AG04450 (cell line): ENCODE results near the gene KCNK10. TPM values are rescaled to one million over a fixed set of nuclear protein-coding genes. Genes with fewer than 3 reads are reported as not detected.

ENCODE experiments used
- CTCF ChIA-PET: fragments of 300-600, 350-600 bp; formaldehyde crosslinking; extraction: SDS; loops from one replicate; lab custom pipeline; 2022; ENCODE audit warnings: antibody characterized with exemption, inconsistent platforms; lab: Charles Lee
- POLR2A ChIA-PET: fragments of 350-600 bp; formaldehyde crosslinking; extraction: SDS; loops from one replicate; lab custom pipeline; 2021; ENCODE audit warnings: antibody characterized with exemption, inconsistent platforms; lab: Yijun Ruan, JAX
- DNase-seq: peaks from one replicate; pipeline ENCODE4 v3.0.0-alpha.2; 2011; ENCODE audit warnings: low read depth, low spot score
- H3K27ac ChIP-seq: one replicate; pipeline ENCODE4 v1.5.1; 2012; ENCODE audit warnings: low read depth, low read length, control low read depth
- H3K27me3 ChIP-seq: one replicate; pipeline ENCODE4 v1.6.0; 2012; ENCODE audit warnings: low read length; ENCODE audit not compliant: control insufficient read depth, insufficient read depth
- H3K4me3 ChIP-seq: 2 replicates; pipeline ENCODE4 v1.5.1; 2011; ENCODE audit warnings: mild to moderate bottlenecking, low read depth, low read length, control low read depth
- H3K9me3 ChIP-seq: 2 replicates; pipeline ENCODE4 v1.5.1; 2012; ENCODE audit warnings: low read length; ENCODE audit not compliant: control insufficient read depth, insufficient read depth
- polyA plus RNA-seq: library from polyadenylated mRNA; depleted of rRNA; stranded (reverse); fragments of >200 nt; gene quantifications from 2 replicates; pipeline ENCODE4 v1.2.3, GENCODE V29; 2011
- TF ChIP-seq, protein P1 (sequence below): IDR thresholded peaks from 2 replicates; pipeline ENCODE4 v1.5.1; 2011; ENCODE audit warnings: low read depth, low read length, control low read depth, inconsistent platforms

KCNK10 gene
- polyA plus RNA-seq, 1 experiment, result not detected

DNA sequence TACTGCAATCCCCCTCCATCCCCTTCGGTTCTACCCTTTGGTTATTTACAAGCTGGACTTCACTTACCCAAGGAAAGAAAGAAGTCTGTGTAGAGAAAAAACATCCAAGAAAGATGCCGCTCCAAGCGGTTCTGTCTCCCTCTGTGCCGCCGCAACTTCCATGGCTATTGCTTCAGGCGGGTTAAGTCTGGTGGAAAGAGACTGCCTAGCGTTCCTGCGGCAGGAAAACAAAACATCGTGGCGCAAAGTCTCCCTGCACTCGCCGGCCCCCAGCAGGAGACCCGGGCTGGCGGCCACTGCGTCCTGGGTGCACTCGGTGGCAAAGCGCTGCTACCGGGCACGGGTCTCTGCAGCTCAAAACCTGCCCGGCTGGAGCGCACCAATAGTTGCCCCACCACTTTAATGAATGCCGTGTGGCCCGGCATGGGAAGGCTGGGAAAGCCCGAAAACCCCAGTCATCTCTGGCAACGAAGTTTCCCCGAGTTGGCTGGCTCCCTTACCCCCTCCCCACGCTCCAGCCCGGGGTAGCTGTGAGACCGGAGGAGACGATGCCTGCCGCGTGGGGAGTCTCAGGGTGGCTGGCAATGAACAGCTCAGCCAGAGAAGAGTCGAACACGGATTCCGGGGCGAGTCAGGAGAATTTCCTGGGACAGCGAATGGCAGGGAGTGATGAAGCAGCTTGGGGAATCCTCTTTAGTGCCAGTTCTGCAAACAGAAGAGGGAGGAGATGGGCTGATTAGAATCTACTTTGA is 3.5 kb upstream of the KCNK10 start:
- TF ChIP-seq, protein P1, sequence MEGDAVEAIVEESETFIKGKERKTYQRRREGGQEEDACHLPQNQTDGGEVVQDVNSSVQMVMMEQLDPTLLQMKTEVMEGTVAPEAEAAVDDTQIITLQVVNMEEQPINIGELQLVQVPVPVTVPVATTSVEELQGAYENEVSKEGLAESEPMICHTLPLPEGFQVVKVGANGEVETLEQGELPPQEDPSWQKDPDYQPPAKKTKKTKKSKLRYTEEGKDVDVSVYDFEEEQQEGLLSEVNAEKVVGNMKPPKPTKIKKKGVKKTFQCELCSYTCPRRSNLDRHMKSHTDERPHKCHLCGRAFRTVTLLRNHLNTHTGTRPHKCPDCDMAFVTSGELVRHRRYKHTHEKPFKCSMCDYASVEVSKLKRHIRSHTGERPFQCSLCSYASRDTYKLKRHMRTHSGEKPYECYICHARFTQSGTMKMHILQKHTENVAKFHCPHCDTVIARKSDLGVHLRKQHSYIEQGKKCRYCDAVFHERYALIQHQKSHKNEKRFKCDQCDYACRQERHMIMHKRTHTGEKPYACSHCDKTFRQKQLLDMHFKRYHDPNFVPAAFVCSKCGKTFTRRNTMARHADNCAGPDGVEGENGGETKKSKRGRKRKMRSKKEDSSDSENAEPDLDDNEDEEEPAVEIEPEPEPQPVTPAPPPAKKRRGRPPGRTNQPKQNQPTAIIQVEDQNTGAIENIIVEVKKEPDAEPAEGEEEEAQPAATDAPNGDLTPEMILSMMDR, result no peak
- POLR2A ChIA-PET, result no interaction called here
- Histone ChIP-seq H3K27me3 (peaks cover 51% of the 10 kb centered on the region), H3K9me3 (peaks cover 4% of the 10 kb centered on the region; the same call in 1 of the 2 replicates), H3K27ac (no peak overlapping the region), H3K4me3 (no peak overlapping the region)
- CTCF ChIA-PET, result no interaction called here
- no peak for DNase-seq

DNA sequence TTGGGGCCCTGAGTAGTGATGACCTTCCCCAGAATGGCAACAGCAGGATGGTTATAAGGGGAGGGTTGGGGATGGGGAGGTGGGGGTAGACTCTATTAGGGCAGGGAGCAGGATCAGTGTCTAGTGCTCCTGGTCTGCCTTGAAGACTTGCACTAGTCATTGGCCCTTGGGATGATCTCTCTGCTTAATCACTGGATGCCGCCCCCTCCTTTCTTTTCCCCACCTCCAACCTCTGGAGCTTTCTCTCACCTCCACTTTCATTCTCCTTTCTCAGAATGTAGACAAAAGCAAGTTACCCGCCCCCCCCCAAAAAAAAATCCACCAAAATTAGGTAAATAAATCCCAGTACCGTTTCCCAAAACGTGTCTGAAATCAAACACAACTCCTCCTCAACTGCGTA is 2.8 kb upstream of the KCNK10 start:
- peaks cover 51% of the 10 kb centered on the region for H3K27me3 ChIP-seq
- TF ChIP-seq, protein P1, result no peak
- POLR2A ChIA-PET, result no interaction called here
- H3K9me3 ChIP-seq, result peaks cover 4% of the 10 kb centered on the region; the same call in 1 of the 2 replicates
- DNase-seq, result no peak
- no peak overlapping the region for H3K27ac ChIP-seq
- H3K4me3 ChIP-seq, result no peak overlapping the region
- CTCF ChIA-PET, result interaction anchor here (0.6 kb wide), 1 partner anchor 24 kb away, joined by 4 read pairs; no protein-coding TSS in a partner anchor

DNA sequence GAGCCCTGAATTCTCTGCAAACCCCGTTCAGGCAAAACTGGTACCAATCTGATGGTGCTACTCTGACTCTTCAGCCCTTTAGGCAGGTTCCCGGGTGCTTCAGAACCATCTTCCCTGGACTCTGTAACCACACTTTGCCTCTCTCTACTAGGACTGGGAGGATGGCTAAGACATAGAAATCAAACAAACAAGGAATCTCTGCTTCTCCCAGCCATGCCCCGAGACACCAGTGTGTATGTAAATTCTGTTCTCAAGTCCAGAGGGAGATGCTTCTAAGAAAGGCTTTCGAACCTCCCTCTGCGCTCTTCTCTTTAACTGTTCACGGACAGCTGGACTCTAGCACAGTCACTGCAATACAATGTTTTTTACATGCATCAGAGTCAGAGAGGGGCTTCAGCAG is 1.9 kb upstream of the KCNK10 start:
- Histone ChIP-seq H3K27ac (no peak overlapping the region), H3K9me3 (peaks cover 4% of the 10 kb centered on the region; the same call in 1 of the 2 replicates), H3K4me3 (no peak overlapping the region), H3K27me3 (peaks cover 53% of the 10 kb centered on the region)
- ChIA-PET CTCF (no interaction called here), POLR2A (no interaction called here)
- TF ChIP-seq, protein P1, result no peak
- no peak for DNase-seq

DNA sequence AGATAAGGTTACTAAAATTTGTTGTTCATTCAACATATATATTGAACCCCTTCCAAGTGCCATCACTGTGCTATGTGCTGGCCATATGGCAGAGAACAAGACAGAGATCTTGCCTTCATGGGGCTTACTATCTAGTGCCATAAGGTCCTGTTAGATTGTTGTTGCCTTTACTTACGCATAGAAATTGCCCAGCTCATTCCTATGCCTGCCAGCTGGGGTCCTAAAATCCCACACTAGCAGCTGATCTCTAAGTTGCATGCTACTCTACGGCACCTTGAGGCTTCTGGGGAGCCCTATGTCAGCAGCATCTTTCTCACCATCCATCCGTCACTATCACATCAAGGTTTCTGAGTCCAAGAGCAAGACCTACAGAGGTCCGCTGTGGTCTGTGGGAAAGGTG is 1.4 kb upstream of the KCNK10 start:
- H3K9me3 ChIP-seq, result peaks cover 4% of the 10 kb centered on the region; the same call in 1 of the 2 replicates
- CTCF ChIA-PET, result no interaction called here
- H3K4me3 ChIP-seq, result no peak overlapping the region
- POLR2A ChIA-PET, result no interaction called here
- H3K27ac ChIP-seq, result no peak overlapping the region
- TF ChIP-seq, protein P1, result no peak
- H3K27me3 ChIP-seq, result peaks cover 53% of the 10 kb centered on the region
- no peak for DNase-seq

DNA sequence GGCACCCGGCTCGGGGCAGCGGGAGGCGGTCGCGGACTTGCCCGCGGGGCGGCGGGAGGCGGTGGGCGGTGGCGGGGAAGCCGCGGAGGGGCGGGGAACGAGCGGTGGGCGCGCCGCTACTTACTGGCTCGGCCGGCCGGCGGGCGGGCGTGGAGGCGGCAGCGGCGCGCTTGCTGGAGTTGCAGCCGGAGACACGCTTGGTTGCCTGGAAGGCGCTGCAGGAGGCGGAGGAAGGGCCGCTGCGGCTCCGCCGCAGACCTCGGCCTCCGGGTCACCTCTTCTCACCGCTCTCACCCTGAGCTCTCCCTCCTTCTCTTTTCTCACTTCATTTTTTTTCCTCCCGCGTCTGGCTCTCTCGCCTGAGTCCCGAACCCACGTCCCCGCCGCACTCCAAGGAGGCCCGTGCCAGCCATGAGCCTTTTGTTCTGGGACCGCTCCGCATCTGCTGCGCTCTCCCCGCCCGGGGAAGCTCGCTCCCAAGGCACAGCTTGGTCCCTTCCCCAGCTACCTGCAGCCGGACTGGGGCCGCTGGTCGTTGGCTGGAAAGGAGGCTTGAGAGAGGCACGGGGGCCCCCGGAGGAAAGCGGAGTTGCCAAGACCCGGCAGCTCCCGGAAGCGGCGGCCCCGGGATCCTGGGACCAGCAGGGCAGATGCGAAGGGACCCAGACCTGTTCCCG is 592 bp upstream of the KCNK10 start:
- no peak overlapping the region for H3K27ac ChIP-seq
- TF ChIP-seq, protein P1, result no peak
- H3K27me3 ChIP-seq, result peaks cover 53% of the 10 kb centered on the region
- ChIA-PET POLR2A (no interaction called here), CTCF (no interaction called here)
- no peak for DNase-seq
- H3K9me3 ChIP-seq, result peaks cover 4% of the 10 kb centered on the region; the same call in 1 of the 2 replicates
- H3K4me3 ChIP-seq, result peak overlapping the region; percentile 40
